ENCODE measurements around the gene BOLL.

DNA sequence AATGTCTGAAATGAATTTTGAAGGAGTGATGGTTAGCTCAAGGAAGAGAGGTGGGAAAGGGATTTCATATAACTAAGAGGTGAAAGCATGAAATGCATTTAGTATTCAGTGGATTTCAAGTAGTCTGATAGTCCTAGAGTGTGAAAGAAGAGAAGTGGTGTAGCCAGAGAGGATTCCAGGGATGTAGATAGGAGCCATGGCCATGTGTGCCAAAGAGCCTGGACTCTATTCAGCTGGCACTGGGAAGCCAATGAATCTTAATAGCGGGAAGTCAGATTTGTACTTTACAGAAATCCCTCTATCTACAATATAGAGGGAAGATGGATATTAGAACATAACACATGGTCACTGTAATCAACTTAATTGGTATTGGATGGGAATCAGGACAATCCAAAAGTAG, 8.3 kb upstream of the BOLL start:
- TF ChIP-seq CTCF (IDR thresholded peaks at IDR 0.05) (no peak), EZH2 (IDR thresholded peaks at IDR 0.05; ENCODE audit: borderline replicate concordance, insufficient read depth, low read depth, low read length, poor library complexity, severe bottlenecking) (no peak)

Data from B cell (primary cell).